Stimulated activated CD8-positive, alpha-beta memory T cell treated with anti-CD3 and anti-CD28 coated beads, Interleukin-4, amount 100 ng/mL, for 1 hour (primary cell): ENCODE measurements around the gene ANKAR.
"Not testable (repeated sequence)": the region's sequence is repeated elsewhere in the genome, so short reads cannot be mapped to it uniquely, and the experiment has no call there.

Experiments used
- DNase-seq, 2 donors: peaks; one replicate each; pipeline ENCODE4 v3.0.0-alpha.2; 2020; ENCODE audit warnings: low read depth in 2 of 2, low spot score in 1 of 2

The ANKAR gene, protein sequence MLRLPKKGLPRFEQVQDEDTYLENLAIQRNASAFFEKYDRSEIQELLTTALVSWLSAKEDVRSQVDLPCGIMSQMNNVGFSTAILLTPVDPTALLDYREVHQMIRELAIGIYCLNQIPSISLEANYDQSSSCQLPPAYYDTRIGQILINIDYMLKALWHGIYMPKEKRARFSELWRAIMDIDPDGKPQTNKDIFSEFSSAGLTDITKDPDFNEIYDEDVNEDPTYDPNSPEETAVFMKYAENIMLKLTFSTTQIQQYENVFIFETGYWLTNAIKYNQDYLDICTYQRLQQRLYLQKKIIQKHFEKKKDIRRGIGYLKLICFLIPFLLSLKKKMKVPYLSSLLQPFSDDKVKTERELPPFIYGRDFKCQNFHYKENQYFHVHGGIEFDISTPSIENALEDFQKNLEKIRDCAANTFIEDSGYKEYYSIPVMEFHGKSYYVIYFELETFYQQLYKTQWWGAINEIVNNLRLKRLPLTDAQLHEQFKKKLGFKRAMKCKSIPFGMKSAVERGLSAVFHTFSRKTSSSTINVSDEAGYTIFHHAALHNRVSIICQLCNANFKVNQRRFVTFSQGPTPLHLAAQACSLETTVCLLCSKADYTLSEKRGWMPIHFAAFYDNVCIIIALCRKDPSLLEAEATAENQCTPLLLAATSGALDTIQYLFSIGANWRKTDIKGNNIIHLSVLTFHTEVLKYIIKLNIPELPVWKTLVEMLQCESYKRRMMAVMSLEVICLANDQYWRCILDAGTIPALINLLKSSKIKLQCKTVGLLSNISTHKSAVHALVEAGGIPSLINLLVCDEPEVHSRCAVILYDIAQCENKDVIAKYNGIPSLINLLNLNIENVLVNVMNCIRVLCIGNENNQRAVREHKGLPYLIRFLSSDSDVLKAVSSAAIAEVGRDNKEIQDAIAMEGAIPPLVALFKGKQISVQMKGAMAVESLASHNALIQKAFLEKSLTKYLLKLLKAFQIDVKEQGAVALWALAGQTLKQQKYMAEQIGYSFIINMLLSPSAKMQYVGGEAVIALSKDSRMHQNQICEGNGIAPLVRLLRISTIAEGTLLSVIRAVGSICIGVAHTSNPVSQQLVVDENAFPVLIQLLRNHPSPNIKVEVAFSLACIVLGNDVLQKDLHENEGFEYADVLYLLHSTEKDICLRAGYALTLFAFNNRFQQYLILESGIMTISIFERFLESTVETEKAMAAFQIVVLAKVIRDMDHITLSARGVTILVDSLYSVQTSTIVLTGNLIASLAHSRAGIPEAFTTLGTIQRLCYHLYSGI (N-terminal part only)

DNA sequence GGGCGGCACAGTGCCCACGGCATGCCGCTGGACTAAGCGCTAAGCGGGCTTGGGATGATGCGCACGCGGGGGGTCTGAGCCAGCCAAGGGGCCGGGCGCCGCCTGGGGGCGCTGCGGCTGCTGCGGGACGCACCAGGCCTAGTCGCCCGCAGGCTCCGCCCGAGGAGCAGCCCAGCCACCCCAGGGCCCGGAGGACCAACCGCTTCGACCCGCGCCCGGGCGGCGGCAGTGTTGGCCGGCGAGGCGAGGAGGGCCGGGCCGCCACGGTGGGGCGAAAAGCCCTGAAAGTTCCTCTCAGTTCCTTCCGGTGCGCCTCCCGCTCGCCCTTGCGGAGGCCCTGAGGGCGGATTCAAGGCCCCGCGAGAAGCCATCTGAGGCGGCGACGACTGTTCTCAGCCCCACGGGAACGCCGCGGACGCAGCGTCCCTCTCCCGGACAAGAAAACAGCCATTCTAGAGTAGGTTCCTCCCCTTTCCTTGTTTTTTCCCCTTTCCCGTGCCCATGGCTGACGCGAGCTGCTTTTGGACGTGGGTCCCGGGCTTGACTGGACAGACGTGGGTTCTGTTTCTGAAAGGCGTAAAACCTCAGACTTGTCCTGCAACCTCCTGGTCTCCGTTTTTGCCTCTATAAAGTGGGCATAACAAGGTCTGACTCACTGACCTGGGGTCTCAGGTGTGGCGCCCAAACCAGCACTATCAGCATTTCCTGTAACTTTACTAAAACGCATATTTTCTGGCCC is at the start of gene ANKAR:
Gene ANKAR, plus strand, starts transcription at position 297 of the 739 bp plus-strand sequence. CDS start 1,821 bp downstream, outside the sequence.
- DNase-seq, result peak; percentile 55 to 58

DNA sequence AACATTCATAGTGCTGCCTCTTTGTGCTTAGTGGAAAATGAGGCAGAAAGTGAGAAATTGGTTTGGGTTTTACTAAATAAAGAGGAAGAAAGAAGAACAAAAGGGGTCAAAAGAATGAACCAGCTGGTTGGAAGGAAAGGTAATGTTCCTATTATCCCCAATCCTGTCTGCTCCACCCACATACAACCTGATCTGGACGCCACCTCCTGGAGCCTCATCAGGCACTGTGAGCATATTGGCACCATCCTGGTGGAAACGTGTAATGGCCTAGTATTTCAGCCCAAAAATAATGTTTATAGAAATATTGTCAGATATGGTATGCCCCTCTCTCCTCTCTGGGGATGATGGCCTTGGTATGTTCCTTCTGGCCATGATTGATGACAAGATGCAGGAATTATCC is 48.8 kb upstream of the ANKAR start:
- DNase-seq, result no peak

DNA sequence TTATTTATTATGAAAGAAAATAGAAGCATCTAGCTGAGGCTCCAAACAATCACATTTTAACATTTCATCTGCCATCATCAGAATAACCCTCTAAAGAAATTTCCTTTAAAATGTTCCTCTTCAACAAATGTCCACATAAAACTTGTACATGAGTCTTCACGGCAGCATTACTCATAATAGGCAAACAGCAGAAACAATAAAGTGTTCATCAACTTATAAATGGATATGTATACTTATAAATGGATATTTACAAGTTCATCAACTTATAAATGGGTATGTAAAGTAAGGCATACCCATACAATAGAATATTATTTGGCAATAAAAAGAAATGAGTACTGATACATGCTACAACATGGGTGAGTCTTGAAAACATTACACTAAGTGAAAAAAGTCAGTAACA is 46.7 kb upstream of the ANKAR start:
- DNase-seq, result no peak

DNA sequence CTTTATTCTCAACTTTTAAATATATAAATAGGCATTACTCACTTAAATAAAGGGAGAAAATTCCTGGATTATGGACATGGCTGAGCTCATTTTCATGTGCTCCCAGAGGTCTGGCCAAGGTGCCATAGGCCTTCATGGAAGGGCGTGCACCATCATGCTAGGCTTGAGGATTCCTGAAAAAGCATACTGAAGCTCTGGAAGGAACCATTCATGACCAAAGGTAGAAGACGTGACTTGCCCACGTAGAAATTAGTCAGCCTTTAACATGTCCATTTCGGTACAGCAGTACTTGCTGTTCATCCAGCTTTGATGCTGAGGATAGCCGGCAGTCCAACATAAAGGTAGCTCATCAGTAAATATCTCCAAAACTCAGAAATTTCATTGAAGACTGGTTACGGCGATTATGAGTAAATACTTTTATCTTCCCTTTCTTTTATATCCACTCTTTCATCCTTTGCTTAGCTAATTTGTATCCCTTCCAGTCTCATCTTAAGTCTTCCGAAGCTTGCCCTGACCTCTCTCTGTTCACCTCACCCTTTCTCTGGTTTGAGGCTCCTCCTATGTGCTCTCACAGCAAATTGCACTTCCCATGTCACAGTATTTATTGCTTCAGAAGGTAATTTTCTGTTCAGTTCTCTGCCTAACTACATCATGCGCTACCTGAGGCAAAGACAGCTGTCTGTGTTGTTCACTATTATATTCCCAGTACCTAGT is 45.5 kb upstream of the ANKAR start:
- DNase-seq, result no peak

DNA sequence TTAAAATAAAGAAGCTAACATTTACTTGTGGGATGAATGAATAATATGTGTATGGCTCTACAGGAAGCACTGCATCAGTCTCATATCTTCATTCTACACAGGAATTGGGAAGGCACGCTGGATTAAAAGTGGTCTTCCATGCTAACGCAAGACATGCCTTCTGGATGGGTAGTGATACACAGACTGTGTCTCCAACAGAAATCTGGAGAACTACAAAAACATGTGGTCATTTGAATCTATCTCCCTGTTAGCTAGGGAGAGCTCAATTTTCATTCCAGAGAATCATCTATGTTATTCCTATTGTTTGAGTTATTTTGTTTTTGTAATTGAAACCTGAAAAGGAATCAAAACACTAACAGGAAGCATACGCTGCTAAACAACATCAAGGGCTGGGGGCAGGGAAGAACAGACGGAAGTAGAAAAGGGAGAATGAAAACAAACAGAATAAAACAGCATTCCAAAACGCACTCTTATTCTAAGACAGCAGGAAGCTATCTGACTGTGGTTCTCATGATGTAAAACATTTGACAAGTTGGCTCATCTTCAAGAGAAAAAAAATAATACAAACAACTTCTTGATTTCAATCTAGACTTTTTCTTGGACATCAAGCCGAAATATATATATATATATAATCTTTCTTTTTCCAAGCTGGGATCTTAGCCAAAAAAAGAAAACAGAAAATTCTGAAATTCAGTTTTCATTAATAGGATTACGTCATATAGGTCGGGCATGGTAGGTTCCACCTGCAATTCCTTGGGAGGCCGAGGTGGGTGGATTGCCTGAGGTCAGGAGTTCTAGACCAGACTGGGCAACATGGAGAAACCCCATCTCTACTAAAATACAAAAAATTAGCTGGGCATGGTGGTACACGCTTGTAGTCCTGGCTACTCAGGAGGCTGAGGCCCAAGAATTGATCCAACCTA is 44.7 kb upstream of the ANKAR start:
- no peak for DNase-seq

DNA sequence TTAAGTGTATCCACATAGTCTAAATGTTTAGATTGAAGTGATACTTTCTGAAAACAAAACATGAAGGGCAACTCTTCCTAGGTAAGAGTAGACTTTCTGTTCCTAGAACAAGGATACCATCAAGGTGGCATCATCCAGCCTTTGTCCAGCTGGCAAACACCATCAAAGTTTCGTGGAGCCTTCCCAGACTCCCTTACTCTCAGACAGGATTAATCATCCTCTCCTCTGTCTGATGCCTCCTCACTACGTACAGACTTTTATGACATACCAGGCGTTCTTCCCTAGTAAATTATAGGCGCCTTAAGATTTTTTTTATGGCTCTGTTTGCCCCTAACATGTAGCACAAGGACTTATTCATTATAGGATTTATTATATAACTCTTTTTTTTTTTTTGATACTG is 42.6 kb upstream of the ANKAR start:
- DNase-seq, result no peak

DNA sequence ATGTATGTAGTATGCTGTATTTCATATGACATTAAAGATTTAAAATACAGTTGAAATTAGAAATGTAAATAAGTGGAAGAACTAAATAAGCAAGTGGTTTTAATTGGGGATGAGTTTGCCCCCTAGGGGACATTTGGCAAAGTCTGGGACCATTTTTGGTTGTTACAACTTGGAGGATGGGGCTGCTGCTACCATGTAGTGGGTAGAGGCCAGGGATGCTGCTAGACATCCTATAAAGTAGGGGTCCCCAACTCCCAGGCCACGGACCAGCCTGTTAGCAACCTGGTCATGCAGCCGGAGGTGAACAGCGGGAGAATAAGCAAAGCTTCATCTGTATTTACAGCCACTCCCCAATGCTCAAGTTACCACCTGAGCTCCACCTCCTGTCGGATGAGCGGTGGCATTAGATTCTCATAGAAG is 41.1 kb upstream of the ANKAR start:
- no peak for DNase-seq

DNA sequence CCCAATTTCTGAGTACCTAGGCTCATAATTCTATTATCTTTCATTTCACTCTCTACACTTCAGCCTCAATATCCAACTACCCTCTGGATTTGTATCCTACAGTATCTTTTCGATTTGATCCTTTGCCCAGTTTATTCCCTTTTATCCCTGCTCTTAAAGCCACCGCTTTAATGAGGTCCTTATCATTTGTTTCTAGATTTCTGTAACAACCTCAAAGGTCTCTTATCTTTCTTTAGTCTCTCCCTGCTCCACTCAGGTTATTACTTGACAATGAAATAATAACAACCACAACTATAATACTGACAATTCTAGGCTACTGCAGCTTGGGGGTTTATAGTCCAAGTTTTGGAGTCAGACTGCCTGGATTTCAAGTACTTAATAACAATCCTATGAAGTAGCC is 39.1 kb upstream of the ANKAR start:
- DNase-seq, result no peak

DNA sequence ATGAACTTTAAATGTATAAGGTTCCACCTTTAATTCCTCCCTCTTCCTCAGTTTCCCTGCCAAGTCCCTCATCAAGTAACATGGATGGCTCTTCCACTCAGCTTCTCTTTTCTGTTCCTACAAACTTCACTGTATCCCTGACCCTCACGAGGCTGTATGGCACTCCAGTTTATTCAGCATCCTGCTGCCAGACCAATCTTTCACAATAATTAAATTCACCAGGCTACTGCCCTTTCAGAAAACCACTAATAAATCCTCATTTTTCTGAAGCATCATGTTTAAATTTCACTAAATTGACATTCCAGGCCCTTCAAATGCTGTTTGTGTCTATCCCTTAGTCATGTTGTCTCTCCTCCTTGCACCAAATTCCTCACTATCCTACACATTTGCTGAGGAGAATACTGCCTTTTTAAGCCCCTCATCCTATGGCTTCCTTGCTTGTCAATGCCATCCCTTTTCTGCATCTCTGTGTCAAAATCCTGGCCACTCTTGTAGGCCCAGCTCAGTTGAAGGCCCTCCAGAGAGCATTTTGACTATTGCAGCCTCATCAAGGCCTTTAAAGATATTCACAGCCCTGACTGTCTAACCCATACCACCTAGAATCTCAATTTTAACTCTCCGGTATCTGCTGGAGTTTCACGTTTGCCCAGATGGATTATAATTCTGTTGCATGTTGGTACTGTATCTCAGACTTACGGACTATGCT is 36.0 kb upstream of the ANKAR start:
- DNase-seq, result no peak

DNA sequence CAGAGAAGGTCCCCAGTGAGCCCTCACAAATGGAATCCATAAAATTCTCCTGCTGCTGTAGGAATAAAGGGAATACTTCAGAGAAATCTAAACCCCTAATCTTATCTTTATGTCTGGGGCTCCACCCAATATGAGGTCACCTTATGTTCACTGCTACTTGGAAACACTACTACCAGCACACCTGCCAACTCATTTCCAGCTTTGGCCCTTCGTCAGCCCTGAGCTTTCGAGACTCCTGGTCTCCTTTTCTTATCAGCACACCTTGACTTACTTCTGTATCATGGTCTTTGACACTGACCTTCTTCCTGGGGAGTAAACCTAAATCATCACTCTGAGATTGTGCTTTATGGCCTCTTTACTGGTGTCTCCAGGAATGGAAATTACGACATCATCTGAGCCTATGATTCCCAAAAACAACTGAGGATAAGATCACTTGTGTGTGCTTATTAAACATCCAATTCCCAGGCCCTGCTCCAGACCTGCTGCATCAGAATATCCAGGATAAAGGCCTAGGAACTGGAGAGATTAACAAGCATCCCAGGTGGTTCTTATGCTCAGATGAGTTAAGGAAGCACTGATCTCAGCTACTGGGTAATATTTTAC is 35.4 kb upstream of the ANKAR start:
- no peak for DNase-seq

DNA sequence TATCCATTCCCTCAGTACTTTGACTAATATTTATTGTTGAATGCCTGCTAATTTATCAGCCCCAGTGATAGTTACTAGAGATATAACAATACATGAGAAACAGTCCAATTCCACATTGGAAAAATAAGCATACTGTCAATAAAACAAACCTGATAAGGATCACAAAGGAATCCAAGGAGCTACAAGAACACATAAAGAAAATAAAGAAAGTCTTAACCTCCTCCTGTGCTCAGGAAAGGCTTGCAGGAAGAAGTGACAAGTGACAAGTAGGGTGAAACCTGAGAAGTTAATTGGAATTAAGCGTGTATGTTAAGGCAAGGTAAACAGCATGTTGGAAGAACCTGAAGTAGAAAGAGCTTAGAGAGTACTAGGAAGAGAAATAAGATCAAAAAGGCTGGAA is 33.5 kb upstream of the ANKAR start:
- no peak for DNase-seq

DNA sequence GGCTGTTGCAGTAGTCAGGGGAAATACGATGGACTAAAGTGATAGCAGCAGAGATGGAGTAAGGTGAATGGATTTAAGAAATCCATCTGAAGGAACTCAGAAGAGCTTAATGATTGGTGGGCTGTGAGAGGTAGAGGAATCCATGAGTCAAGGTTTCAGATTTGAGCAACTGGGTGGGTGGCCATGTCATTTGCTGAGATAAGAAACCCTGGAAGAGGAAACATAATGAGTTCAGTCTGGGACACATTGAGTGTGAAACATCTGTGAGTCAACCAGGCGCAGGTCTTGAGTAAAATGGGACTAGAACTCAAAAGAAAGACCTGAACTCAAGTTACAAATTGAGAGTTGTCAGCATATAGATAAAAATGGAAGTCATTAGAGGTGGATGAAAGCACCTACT is 32.9 kb upstream of the ANKAR start:
- DNase-seq, result no peak

DNA sequence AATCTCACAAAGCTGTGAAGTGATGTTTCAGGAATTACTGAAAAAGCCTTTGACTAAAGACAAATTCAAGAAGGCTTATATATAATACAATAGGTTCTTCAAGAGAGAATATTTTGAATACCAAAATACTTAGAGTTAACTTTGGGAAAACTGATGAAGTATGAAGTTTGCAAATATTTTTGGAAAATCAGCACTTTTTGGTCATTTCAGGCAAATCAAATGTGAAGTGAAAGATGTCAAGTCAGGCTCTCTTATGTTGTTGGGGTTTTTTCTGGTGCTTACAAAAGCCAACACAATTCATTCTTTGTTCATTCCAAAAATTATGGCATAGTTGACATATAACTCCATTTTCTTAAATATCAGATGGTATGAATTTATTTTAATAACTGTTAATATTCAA is 27.9 kb upstream of the ANKAR start:
- DNase-seq, result no peak

DNA sequence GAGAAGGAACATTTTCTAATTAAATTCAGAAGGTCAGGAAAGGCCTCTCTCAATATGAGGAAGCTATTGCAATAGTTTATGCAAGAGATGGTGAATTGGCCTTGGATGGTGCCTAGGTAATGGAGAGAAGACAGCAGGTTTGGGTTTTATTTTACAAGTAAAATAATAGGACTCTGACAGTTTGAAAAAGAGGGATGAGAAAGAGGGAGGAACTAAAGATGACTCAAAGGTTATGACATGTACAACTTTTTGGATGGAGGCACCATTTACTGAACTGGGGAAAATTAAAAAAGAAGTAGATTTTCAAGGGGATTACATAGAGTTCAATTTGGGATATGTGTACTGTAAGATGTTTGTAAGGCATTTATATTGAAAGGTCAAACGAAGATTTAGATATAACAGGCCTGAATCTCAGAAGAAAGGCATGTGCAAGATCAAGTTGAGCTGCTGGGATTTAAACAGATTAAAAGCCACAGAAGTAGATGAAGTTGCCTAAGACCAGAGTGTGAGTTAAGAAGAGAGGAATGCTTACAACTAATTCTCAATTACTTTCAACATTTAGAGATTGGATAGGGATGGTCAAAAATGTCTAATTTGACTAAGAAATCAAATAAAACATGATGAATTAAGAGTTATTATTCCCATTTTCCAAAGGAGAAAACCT is 25.5 kb upstream of the ANKAR start:
- no peak for DNase-seq

DNA sequence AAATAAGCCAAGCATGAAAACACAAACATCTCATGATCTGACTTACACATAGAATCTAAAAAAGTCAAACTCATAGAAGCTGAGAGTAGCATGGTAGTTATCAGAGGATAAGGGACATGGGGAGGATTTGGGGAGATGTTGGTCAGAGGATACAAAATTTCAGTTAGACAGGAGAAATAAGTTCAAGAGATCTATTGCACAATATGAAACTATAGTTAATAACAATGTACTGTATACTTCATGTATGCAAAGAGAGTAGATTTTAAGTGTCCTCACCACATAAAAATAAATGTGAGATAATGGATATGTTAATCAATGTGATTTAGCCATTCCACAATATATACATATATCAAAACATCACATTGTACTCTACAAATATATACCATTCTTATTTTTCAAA is 23.2 kb upstream of the ANKAR start:
- DNase-seq, result no peak

DNA sequence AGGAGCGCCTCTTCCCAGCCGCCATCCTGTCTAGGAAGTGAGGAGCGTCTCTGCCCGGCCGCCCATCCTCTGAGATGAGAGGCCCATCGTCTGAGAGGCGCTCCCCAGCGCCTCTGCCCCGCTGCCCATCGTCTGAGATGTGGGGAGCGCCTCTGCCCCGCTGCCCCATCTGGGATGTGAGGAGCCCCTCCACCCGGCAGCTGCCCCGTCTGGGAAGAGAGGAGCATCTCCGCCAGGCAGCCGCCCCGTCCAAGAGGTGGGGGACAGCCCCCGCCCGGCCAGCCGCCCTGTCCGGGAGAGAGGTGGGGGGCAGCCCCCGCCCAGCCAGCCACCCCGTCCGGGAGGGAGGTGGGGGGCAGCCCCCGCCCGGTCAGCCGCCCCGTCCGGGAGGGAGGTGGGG is 21.0 kb upstream of the ANKAR start:
- not testable (repeated sequence) for DNase-seq

DNA sequence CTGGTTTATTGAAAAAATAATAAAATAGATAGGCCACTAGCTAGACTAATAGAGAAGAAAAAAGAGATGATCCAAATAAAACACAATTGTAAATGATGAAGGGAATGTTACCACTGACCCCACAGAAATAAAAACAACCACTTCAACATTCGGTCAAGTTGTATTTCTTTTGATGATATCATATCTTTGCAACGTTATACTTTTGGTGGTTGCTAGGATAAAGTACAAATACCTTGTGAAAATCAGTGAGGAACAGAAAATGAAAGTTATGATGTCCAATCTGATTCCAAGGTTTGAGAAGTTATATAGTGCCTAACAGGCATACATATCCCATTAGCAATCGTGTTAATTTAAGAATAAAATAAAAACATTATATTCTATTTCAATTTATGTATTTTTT is 19.8 kb upstream of the ANKAR start:
- no peak for DNase-seq

DNA sequence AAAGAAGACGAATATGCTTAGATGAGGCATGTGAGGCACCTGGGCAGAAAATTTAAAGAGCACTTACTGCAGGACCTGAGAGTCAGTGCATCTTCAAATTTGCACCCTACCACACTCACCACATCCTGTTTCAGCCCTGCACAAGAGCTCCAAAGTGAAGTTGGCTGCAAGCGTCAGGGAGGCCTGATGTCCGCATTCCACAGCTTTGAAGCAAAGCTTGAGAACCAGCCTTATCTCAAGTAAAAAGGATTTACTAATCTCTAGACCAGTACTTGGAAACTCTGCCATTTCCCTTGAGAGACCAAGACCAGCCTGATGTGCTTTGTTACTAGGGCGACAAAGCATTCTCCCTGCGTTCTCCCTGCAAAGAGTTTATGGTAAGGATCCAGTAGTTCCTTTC is 16.6 kb upstream of the ANKAR start:
- DNase-seq, result no peak
